Measurements from ENCODE around the gene GPR132. TPM values are rescaled to one million over a fixed set of nuclear protein-coding genes. Genes with fewer than 3 reads are reported as not detected.

Gene GPR132
- total RNA-seq, 1 donor from 2014 or later = 9.1 TPM

- Histone ChIP-seq H3K9me3 (no peaks in the 10 kb centered on the region), H3K36me3 (no peaks in the 10 kb centered on the region), H3K4me3 (no peak overlapping the region), H3K27ac (no peak overlapping the region), H3K4me1 (no peaks in the 10 kb centered on the region), H3K27me3 (no peaks in the 10 kb centered on the region)
- peak in 1 of 2 donors; percentile 95 for DNase-seq (ENCODE audit: extremely low spot score in 2 of 2)
- TF ChIP-seq POLR2AphosphoS5 (IDR thresholded peaks at IDR 0.05; ENCODE audit: insufficient read depth in 1 of 2, low read depth in 1 of 2) (no peak), POLR2A (IDR thresholded peaks at IDR 0.05) (no peak), CTCF (IDR thresholded peaks at IDR 0.05) (no peak)
- intact Hi-C loops (cut with DNase I) = loop anchor here (5.0 kb wide), 1 partner anchor 150 kb away; no protein-coding TSS in a partner anchor
Observed at GRCh38 chr14:105047283-105048016, 17.8 kb downstream of the GPR132 start.

GRCh38 chr14:105046891-105047282, 18.3 kb downstream of the GPR132 start:
- no peak overlapping the region for H3K4me3 ChIP-seq
- no peaks in the 10 kb centered on the region for H3K9me3 ChIP-seq
- no peak for DNase-seq (ENCODE audit: extremely low spot score in 2 of 2)
- H3K27me3 ChIP-seq = no peaks in the 10 kb centered on the region
- no peaks in the 10 kb centered on the region for H3K36me3 ChIP-seq
- no peak overlapping the region for H3K27ac ChIP-seq
- intact Hi-C loops (cut with DNase I) = loop anchor here (5.0 kb wide), 1 partner anchor 150 kb away; no protein-coding TSS in a partner anchor
- TF ChIP-seq POLR2A (IDR thresholded peaks at IDR 0.05) (no peak), CTCF (IDR thresholded peaks at IDR 0.05) (no peak), POLR2AphosphoS5 (IDR thresholded peaks at IDR 0.05; ENCODE audit: insufficient read depth in 1 of 2, low read depth in 1 of 2) (no peak)
- no peaks in the 10 kb centered on the region for H3K4me1 ChIP-seq

GRCh38 chr14:105045710-105046326, 19.4 kb downstream of the GPR132 start:
- Histone ChIP-seq H3K36me3 (no peaks in the 10 kb centered on the region), H3K27ac (no peak overlapping the region), H3K4me1 (no peaks in the 10 kb centered on the region), H3K4me3 (no peak overlapping the region), H3K9me3 (no peaks in the 10 kb centered on the region), H3K27me3 (no peaks in the 10 kb centered on the region)
- intact Hi-C loops (cut with DNase I) = loop anchor here (5.0 kb wide), 1 partner anchor 149 kb away; no protein-coding TSS in a partner anchor
- DNase-seq (ENCODE audit: extremely low spot score in 2 of 2) = no peak
- TF ChIP-seq POLR2AphosphoS5 (IDR thresholded peaks at IDR 0.05; ENCODE audit: insufficient read depth in 1 of 2, low read depth in 1 of 2) = no peak
- TF ChIP-seq CTCF (IDR thresholded peaks at IDR 0.05) = peak; percentile 99 to 100 (median 100)

GRCh38 chr14:105043641-105044040, 21.6 kb downstream of the GPR132 start:
- no peaks in the 10 kb centered on the region for H3K4me1 ChIP-seq
- no peaks in the 10 kb centered on the region for H3K27me3 ChIP-seq
- TF ChIP-seq CTCF (IDR thresholded peaks at IDR 0.05) (no peak), POLR2AphosphoS5 (IDR thresholded peaks at IDR 0.05; ENCODE audit: insufficient read depth in 1 of 2, low read depth in 1 of 2) (no peak), POLR2A (IDR thresholded peaks at IDR 0.05) (no peak)
- no peaks in the 10 kb centered on the region for H3K36me3 ChIP-seq
- no peaks in the 10 kb centered on the region for H3K9me3 ChIP-seq
- intact Hi-C loops (cut with DNase I) = loop anchor here (5.0 kb wide), 1 partner anchor 66 kb away; the partner anchor contains the start of gene AHNAK2
- H3K27ac ChIP-seq = no peak overlapping the region
- no peak overlapping the region for H3K4me3 ChIP-seq
- no peak for DNase-seq (ENCODE audit: extremely low spot score in 2 of 2)

- no peak for TF ChIP-seq POLR2AphosphoS5 (IDR thresholded peaks at IDR 0.05; ENCODE audit: insufficient read depth in 1 of 2, low read depth in 1 of 2)
- no peak for TF ChIP-seq CTCF (IDR thresholded peaks at IDR 0.05)
- TF ChIP-seq POLR2A (IDR thresholded peaks at IDR 0.05) = no peak
- Histone ChIP-seq H3K9me3 (no peaks in the 10 kb centered on the region), H3K27me3 (no peaks in the 10 kb centered on the region), H3K4me3 (no peak overlapping the region), H3K4me1 (no peaks in the 10 kb centered on the region), H3K27ac (no peak overlapping the region), H3K36me3 (no peaks in the 10 kb centered on the region)
- intact Hi-C loops (cut with DNase I) = loop anchor here (5.0 kb wide), 1 partner anchor 66 kb away; the partner anchor contains the start of gene AHNAK2
- DNase-seq (ENCODE audit: extremely low spot score in 2 of 2) = no peak
Observed at GRCh38 chr14:105042813-105043212, 22.4 kb downstream of the GPR132 start.

Data from vagina (tissue), 2 donors.